Glutamatergic neuron (in vitro differentiated cells): Measurements from ENCODE around the gene TMSB4X. TPM values are rescaled to one million over a fixed set of nuclear protein-coding genes. Genes with fewer than 3 reads are reported as not detected.

ENCODE experiments used
- DNase-seq: peaks from one replicate; pipeline ENCODE4 v3.0.0; 2022
- H3K27ac Mint-ChIP-seq: one replicate; pipeline ENCODE4 v1.8.0; 2020; ENCODE audit warnings: mild to moderate bottlenecking, mixed read lengths, inconsistent platforms; ENCODE audit not compliant: unreplicated experiment
- H3K27me3 Mint-ChIP-seq: one replicate; pipeline ENCODE4 v1.8.0; 2020; ENCODE audit warnings: mild to moderate bottlenecking, moderate library complexity, mixed read lengths, inconsistent platforms; ENCODE audit not compliant: unreplicated experiment
- H3K36me3 Mint-ChIP-seq: one replicate; pipeline ENCODE4 v1.8.0; 2020; ENCODE audit warnings: mild to moderate bottlenecking, mixed read lengths, inconsistent platforms; ENCODE audit not compliant: unreplicated experiment
- H3K4me1 Mint-ChIP-seq: one replicate; pipeline ENCODE4 v1.8.0; 2020; ENCODE audit warnings: mild to moderate bottlenecking, low read depth, mixed read lengths, inconsistent platforms; ENCODE audit not compliant: unreplicated experiment
- H3K4me3 Mint-ChIP-seq: one replicate; pipeline ENCODE4 v1.8.0; 2020; ENCODE audit warnings: mild to moderate bottlenecking, mixed read lengths, inconsistent platforms; ENCODE audit not compliant: unreplicated experiment
- H3K9me3 Mint-ChIP-seq: one replicate; pipeline ENCODE4 v1.8.0; 2020; ENCODE audit warnings: mild to moderate bottlenecking, moderate library complexity, mixed read lengths, inconsistent platforms; ENCODE audit not compliant: unreplicated experiment
- CTCF ChIP-seq: fragments of 200-600 bp; sonication (generic); IDR thresholded peaks from one replicate; pipeline ENCODE4 v1.5.0; 2021; ENCODE audit not compliant: partially characterized antibody, unreplicated experiment
- total RNA-seq: library from RNA; stranded (reverse); fragmentation: NEBNext Ultra II Directional; extraction: Animal tissue kit (Norgen Biotek cat#: 25700); gene quantifications from one replicate; pipeline ENCODE4 v1.2.1, GENCODE V29; 2021; ENCODE audit not compliant: unreplicated experiment

Gene TMSB4X
- total RNA-seq, 1 donor from 2014 or later = 4,532 TPM

- no peak overlapping the region for H3K27ac Mint-ChIP-seq
- no peak for TF ChIP-seq CTCF
- H3K4me1 Mint-ChIP-seq = peaks cover 6% of the 10 kb centered on the region
- H3K9me3 Mint-ChIP-seq = no peaks in the 10 kb centered on the region
- peaks cover 3% of the 10 kb centered on the region for H3K27me3 Mint-ChIP-seq
- no peak overlapping the region for H3K4me3 Mint-ChIP-seq
- H3K36me3 Mint-ChIP-seq = no peaks in the 10 kb centered on the region
- no peak for DNase-seq
Observed at GRCh38 chrX:13001961-13002671, 27.2 kb downstream of the TMSB4X start.

DNA sequence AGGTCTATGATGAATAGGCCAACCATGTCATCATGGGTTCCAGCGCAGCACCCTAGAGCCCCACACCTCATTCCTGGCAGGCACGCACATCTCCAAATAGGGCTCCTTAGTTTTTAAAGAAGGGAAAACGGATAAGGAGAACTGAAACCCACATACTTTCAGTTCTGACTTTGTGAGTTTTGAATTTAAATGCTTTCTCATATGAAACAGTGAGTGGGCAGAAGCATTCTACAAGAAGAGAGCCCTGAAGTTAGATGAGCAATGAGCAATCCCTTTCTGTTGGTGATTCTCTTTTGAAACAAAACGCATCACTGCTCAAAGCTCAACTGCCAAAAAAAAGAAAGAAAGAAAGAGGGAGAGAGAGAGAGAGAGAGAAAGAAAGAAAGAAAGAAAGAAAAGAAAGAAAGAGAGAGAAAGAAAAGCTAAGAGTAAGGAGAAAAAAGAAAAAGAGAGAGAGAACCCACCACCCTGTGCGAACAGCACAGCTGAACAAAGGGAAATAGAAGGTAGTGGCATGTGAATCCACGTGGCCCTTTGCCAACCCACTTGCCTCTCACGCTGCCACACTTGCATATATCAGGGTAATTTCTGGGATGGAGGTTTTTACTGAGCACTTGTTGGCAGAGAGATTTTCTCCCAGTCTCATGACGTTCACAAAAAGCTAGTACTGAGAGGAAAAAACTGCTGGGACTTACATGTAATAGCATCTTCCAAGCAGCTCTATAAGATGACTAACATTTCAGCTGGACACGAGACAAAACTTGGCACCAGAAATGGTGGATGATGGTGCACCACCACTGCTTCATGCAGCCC is 31.0 kb downstream of the TMSB4X start:
- no peak for DNase-seq
- Mint-ChIP-seq H3K27ac (no peak overlapping the region), H3K27me3 (peaks cover 2% of the 10 kb centered on the region), H3K4me1 (no peaks in the 10 kb centered on the region), H3K4me3 (no peak overlapping the region), H3K9me3 (no peaks in the 10 kb centered on the region), H3K36me3 (no peaks in the 10 kb centered on the region)
- TF ChIP-seq CTCF = no peak

DNA sequence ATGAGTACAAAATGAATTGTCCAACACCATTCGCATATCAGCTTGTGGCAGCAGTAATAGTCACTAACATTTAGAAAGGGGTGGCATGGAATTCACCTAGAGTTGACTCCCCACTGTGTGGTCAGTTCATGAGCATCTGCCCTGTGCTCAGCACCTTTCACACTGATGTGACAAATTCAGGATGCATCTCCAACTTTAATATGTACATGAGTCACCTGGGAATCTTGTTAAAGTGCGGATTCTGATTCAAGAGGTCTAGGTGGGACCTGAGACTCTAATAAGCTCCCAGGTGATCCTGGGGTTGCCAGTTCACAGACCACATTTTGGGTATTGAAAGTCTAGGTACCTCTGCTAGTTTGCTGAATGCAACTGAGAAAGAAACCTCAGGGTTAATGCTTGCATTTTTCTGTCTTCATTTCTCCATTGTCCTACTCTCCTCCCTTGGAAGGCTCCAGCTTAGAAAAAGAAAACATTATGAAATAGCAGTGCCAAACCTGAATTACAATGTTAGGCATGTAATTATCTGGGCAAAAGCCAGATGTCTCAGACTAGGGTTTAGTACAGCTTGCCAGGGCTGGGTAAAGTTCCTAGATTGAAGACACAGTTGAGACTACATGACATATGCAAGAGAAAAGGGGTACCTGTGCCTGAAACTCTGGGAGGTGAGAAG is 32.7 kb downstream of the TMSB4X start:
- Mint-ChIP-seq H3K4me1 (no peaks in the 10 kb centered on the region), H3K27me3 (peaks cover 2% of the 10 kb centered on the region), H3K36me3 (no peaks in the 10 kb centered on the region), H3K4me3 (no peak overlapping the region), H3K9me3 (no peaks in the 10 kb centered on the region), H3K27ac (no peak overlapping the region)
- no peak for DNase-seq
- TF ChIP-seq CTCF = no peak

DNA sequence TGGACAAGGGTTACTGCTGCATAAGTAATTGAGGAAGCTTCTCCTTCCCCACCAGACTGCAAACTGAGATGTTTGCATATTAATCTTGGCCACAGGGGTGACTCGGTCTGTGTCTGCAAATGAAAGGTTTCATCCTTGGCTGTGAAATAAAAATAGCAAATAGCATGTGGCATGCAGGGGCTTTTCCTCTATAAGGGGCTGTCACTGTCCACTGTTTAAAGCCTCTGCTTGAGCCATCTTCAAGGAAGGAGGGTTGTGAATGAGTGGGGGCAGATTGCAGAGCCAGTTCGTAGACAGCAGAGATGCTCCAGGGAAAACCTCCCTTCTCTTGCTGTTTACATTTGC is 33.3 kb downstream of the TMSB4X start:
- H3K9me3 Mint-ChIP-seq = no peaks in the 10 kb centered on the region
- no peak overlapping the region for H3K4me3 Mint-ChIP-seq

More for the DNA sequence above, 33.3 kb downstream of the TMSB4X start:
- Mint-ChIP-seq H3K4me1 (no peaks in the 10 kb centered on the region), H3K27me3 (peaks cover 2% of the 10 kb centered on the region), H3K36me3 (no peaks in the 10 kb centered on the region), H3K27ac (no peak overlapping the region)
- no peak for DNase-seq
- no peak for TF ChIP-seq CTCF
